Activated CD4-positive, alpha-beta T cell treated with anti-CD3 and anti-CD28 coated beads for 4 hours (primary cell): ENCODE measurements around the gene APMAP.

Source experiments
- DNase-seq, 2 donors: peaks; one replicate each; pipeline ENCODE4 v3.0.0-alpha.2; 2020

APMAP gene

GRCh38 chr20:25023356-25023755, 30.8 kb upstream of the APMAP start:
- DNase-seq: no peak

GRCh38 chr20:25022680-25023079, 30.1 kb upstream of the APMAP start:
- no peak for DNase-seq

- DNase-seq: no peak
These were observed 28.8 kb upstream of the APMAP start for GRCh38 chr20:25021336-25021735.

GRCh38 chr20:25020901-25021301, 28.4 kb upstream of the APMAP start:
- DNase-seq: no peak

DNA sequence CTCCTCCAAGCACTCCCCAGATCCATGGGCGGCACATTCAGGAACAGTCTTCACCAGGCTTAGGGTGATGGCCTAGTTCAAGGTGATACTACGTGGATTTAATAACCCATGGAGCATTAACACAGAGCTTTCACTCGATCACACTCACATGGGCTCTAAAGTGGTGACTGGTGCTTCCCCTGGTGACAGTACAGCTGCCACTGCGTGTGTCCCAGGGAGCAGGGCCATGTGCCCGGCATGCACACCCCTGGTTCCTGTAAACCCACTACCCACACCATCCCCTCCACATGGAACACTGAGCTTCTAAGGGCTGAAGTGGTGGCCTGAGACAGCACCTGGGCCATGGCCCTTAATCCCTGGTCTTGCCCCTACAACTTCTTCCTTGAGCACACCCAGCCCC, 27.8 kb upstream of the APMAP start:
- DNase-seq: no peak

DNA sequence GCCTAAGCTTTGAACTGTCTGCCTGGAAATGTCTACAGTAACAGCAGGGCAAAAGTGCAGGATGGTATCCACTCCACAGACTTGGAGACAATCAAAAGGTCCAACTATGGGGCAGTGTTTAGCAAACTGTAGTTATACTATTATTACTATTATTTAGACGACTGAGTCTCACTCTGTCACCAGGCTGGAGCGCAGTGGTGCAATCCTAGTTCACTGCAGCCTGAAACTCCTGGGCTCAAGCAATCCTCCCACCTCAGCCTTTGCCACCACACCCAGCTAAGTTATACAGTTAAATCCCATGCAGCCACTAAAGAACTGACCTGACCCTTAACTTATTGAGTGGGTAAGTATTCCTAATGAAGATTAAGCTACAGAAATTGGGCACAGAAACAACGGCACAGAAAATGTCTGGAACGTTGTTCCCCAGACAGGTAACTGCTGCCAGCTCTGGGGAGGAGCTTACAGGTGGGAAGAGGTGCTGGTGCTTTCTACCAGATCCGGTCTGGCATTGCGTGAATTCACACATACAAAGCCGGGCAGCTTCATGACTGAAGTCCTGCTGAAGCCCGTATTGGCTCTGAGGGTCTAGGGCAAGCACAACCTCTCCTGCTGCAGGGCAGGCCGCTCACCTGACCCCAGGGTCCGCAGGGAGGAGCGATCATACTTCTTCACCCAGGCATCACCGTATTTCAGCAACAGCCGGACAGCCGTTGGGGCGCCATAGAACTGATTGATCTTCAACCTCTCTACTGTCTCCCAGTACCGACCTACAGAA, 27.0 kb upstream of the APMAP start:
- DNase-seq: no peak

- DNase-seq: no peak
These were observed 26.3 kb upstream of the APMAP start for GRCh38 chr20:25018841-25019240.

DNA sequence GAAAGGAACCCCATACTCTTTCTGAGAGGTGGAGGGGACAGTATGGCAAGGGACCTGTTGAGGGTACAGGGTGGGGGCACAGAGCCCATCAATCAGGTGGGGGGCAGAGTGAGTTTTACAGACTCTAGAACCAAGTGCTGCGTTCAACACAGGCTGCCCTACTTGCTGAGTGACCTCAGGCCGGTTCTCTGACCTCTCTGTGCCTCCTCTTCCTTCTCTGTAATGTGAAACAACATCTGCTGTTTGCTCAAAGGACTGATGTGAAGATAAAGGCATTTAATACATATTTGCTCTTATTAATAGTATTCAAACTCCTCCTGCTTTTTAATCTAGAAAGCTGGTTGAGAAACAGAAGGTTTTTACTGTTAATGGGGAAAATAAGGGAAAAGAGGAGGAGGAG, 25.9 kb upstream of the APMAP start:
- no peak for DNase-seq

DNA sequence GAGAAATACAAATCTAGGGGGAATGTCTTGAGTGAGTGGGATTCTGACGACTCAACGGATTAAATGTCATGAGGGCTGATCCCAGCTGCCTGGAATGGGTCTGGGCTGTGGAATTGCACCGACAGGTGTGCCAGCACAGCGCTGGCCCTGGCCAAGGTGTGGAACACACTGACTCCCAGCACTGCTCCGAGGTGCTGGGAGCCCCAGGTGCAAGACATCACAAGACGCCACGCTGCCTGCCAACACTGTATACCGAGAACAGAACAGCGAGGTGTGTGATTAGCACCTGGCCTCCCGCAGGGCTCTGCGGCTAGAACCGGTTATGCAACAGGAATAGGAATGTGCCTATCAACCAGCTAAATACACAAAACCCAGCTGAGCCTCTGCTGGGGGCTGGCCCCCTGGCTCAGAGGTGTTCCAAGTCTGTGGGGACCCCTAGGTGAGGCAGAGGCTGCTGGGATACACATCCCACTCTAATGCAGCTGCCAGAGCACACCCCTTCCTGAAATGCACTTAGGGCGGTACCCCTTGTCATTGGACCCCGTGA, 24.8 kb upstream of the APMAP start:
- DNase-seq: no peak

DNA sequence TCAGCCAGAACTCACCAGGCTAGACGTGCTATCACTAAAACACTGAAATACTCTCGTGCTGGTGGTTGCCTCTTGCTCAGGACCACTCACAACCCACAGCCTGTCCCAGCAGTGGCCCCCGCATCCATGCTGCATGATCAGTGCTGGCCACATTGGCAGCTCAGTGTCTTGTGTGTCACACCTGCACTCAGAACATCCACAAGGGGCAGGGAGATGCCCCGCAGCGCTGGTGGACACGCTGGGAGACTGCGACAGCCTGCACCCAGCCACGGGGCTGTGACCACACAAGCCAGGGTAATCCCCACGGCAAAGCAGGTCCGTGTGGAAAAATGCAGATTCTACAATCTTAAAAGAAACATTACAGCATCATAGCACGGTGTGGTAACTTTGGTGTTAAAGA, 23.9 kb upstream of the APMAP start:
- no peak for DNase-seq

DNA sequence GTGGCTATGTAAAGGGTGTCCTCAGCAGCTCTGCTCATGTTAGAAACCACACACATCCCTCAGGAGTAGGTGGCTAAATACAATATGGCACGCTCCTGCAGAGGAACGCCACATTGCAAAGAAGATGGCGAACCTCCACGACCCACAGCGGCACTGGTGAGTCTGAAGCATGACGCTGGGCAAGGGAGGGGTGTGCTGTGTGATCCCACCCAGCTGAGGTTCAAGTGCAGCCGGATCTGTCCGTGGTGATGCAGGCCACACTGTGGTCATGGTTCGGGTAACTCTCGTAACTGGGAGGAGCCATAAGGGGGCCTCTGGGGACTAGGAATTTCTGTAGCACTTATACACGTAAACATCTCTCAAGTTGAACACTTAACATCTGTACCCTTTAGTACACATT, 23.4 kb upstream of the APMAP start:
- no peak for DNase-seq

DNA sequence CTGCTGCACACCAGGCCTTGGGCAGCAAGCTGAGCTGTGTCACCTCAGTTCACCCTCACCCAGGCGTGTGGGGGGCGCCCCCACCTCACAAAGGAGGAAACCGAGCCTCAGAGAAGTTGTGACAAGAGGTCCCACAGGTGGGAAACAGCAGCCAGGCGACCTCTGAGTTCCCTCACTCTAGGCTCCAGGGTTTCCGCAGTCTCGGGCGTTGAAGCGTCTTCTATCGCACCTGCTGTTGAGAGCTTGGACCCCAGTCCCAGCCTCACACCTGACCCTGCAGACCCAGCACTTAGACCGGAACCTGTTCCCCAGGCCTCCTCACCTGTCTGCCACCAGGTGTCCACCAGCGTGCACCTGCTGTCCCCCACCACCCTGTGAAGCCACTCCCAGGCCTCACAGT, 22.3 kb upstream of the APMAP start:
- DNase-seq: no peak

GRCh38 chr20:25013478-25014380, 21.2 kb upstream of the APMAP start:
- no peak for DNase-seq

DNA sequence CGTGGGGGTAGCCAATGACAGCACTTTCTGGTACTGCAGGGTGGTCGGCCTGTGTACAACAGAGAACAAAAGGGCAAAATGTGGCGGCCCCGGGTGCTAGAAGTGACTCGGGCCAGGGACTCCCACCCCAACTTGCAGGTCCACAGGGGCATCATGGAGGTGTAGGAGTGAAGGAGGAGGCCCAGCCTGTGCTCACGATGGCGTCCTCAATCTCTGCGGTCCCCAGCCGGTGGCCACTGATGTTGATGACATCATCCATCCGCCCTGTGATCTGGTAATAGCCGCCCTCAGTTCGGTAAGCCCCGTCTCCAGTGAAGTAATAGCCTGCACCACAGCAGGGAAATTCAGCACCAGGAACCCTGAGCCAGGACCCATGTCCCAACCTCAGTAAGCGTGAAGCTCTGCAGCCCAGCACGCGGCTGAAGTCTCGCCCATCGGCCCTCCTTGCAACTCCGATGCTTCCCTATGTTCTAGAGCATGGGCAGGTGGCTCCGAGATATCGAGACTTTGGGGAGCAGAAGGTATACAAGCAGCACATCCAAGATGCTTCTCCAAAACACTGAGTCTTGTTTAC, 20.2 kb upstream of the APMAP start:
- no peak for DNase-seq

- no peak for DNase-seq
These were observed 19.3 kb upstream of the APMAP start for GRCh38 chr20:25011831-25012241.

- no peak for DNase-seq
These were observed 18.7 kb upstream of the APMAP start for GRCh38 chr20:25011261-25011660.

DNA sequence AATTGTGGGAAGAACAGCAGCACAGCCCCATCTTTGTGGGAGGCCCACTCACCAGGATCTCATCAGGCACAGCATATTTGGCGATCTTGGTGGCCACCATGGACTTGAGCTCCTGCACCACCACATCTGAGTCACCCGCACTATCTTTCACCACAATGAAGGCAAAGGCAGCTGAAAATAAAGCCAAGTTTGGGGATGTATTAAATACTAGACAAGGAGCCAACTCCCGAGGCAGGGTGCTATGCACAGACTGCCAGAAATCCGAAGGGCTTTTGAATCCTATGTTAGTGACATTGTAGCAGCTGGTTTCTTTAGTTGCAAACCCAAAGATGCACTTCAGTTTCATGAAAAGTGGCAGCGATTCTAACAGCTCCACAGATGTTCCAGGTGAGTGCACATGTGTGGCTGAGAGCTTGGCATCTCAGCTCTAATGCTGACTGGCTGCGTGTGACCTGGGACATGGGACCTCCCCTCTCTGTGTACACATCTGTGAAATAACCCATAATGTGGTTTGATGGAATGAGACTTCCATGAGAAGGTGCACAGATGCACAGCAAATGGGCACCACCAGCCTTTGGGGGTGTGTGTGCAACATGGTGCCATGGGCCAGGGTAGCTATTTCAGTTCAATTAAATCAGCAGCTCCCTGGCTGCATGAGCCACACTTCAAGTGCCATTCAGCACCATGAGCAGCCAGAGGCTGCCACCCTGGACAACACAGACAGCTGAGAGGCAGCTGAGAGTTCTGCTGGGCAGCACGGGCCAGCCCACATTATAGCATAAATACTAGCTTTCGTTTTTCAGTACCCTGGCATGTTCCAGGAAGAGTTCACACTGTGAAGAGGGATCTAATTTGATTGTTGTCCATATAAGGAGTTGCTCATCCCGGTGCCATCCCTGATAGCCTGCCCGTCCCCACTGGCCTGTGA, 16.9 kb upstream of the APMAP start:
- DNase-seq: no peak

DNA sequence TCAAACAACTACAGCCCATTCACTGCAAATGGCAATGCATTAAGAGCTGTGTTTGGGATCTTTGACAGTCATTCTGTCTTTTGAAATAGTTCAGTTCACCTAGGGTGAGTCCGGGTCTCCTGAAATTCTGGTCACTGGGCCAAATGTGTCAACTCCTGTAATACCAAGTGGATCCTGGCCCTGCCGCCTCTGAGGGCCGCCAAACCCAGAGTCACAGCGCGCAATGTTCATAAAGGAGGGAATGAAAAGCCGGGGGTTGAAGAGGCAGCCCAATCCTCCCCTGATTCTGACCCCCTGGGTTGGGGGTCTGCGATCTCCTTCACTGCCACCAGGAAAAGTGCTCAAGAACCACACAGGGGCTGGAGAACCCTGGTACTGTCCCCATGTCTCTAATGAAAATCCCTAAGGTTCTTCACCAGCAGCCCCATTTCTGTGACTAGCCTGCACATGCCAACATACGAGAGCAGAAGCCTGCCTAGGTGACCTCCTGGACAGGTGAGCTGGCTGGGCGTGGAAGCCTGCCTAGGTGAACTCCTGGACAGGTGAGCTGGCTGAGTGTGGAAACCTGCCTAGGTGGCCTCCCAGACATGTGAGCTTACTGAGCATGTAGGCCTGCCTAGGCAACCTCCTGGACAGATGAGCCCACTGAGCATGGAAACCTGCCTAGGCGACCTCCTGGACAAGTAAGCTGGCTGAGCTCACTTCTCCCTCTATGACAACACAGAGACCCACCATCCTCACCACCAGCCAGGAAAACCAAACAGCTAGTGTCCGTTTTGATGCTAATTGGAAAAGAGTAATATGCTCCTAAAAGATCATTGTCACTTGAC, 16.1 kb upstream of the APMAP start:
- DNase-seq: no peak

- DNase-seq: no peak
These were observed 15.1 kb upstream of the APMAP start for GRCh38 chr20:25007491-25008305.

- no peak for DNase-seq
These were observed 14.0 kb upstream of the APMAP start for GRCh38 chr20:25006431-25007167.
